ENCODE results near the gene UCK2.
A peak's percentile ranks its signal among the peaks of the same experiment; 100 is the strongest.

Gene UCK2

DNA sequence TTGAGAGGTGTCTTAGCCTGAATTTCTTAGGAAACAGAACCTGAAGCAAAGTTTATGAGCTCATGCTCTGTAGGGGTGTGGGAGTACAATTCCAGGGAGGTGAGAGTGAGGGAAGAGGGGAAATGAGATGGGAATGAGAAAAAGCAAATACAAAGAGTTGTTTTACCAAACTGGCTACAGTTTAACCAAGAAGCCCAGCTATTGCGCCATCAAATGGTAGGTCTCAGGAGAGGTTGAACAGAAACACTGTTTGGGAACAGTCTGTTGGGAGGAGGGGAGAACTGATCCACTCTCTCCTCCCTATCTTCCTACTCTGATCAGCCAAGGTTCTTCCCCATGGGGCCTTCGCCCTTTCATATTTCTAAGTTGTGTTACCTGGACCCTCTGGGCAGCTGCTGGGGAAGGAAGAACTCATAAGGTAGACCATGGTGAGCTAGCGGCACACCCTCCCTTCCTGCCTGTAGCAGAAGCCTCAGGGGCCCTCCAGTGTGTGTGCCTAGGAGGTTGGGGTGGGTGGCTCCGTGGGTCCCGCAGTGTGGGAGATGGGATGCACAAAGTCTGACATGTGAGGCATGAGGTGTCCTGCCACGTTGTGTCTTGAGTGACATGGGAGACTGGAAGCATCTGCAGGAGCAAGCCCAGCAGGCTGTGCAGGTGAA lies 120.5 kb downstream of the UCK2 start:
- DNase-seq = no peak
- H3K4me2 ChIP-seq (ENCODE audit: low read depth, low read length) = no peak overlapping the region
- no peak for TF ChIP-seq EZH2phosphoT487 (IDR thresholded peaks at IDR 0.05; ENCODE audit: low read length)
- no peak for TF ChIP-seq EZH2 (optimal IDR thresholded peaks at IDR 0.05; ENCODE audit: low read depth, low read length)
- TF ChIP-seq, protein P1, sequence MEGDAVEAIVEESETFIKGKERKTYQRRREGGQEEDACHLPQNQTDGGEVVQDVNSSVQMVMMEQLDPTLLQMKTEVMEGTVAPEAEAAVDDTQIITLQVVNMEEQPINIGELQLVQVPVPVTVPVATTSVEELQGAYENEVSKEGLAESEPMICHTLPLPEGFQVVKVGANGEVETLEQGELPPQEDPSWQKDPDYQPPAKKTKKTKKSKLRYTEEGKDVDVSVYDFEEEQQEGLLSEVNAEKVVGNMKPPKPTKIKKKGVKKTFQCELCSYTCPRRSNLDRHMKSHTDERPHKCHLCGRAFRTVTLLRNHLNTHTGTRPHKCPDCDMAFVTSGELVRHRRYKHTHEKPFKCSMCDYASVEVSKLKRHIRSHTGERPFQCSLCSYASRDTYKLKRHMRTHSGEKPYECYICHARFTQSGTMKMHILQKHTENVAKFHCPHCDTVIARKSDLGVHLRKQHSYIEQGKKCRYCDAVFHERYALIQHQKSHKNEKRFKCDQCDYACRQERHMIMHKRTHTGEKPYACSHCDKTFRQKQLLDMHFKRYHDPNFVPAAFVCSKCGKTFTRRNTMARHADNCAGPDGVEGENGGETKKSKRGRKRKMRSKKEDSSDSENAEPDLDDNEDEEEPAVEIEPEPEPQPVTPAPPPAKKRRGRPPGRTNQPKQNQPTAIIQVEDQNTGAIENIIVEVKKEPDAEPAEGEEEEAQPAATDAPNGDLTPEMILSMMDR (IDR thresholded peaks at IDR 0.05; ENCODE audit: low read length) = no peak
- no peaks in the 10 kb centered on the region for H3K36me3 ChIP-seq (replicated peaks; ENCODE audit: insufficient read depth, low read length)
- H2AFZ ChIP-seq (ENCODE audit: low read length) = no peak overlapping the region
- no peaks in the 10 kb centered on the region for H3K9me2 ChIP-seq (replicated peaks; ENCODE audit: insufficient read depth, low read length)
- H3K9me3 ChIP-seq (replicated peaks; ENCODE audit: insufficient read depth, low read length) = no peaks in the 10 kb centered on the region
- no peaks in the 10 kb centered on the region for H4K20me1 ChIP-seq (ENCODE audit: insufficient read depth, low read length)
- no peaks in the 10 kb centered on the region for H3K4me1 ChIP-seq (ENCODE audit: low read length)
- H3K79me2 ChIP-seq (ENCODE audit: low read length) = no peaks in the 10 kb centered on the region
- H3K9ac ChIP-seq (ENCODE audit: low read length) = no peak overlapping the region
- no peaks in the 10 kb centered on the region for H3K27me3 ChIP-seq (replicated peaks; ENCODE audit: insufficient read depth, low read length)
- H3K4me3 ChIP-seq (ENCODE audit: low read length) = no peak overlapping the region
- H3K27ac ChIP-seq (ENCODE audit: low read length) = no peak overlapping the region
- H3F3A ChIP-seq (ENCODE audit: insufficient read depth, low read length) = no peaks in the 10 kb centered on the region

DNA sequence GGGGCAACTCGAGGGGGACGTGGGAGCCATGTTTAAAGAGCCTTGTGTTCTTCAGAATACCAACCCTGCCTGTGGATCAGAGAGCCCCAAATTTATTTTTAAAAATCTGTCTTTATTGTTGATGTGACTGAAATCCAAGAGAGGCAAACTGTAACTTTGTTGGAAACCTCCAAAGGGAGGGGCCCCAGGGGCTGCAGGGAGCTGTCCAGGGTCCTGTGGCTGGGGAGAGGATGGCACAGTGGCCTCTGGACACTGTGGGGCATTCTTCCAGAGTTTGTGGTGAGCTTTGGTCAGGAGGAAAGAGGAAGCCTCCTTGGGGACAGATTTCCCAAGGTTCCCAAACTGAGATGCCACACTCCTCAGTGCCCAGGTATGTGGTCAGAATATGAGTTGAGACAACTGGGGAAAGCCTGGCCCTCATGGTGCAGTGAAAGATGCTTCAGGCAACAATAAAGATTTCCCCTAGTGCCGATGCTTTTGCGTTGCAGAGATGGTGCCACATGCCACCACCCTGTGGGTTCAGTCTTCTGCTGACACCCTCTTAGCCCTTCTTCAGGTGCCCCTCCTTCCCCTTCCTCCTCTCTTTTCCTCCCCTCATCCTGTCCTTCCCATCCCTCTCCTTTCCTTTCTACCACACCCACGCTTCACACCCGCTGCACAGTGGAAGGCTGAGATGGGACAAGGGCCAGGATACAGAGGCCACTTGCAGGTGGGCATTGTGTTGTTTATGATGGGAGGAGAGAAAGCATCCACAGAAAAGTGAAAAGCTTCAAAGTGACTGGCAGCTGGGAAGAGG lies 122.1 kb downstream of the UCK2 start:
- no peaks in the 10 kb centered on the region for H3K9me3 ChIP-seq (replicated peaks; ENCODE audit: insufficient read depth, low read length)
- H3K4me3 ChIP-seq (ENCODE audit: low read length) = no peak overlapping the region
- no peak overlapping the region for H3K9ac ChIP-seq (ENCODE audit: low read length)
- H2AFZ ChIP-seq (ENCODE audit: low read length) = no peak overlapping the region
- no peak overlapping the region for H3K27ac ChIP-seq (ENCODE audit: low read length)
- TF ChIP-seq, protein P1 (IDR thresholded peaks at IDR 0.05; ENCODE audit: low read length) = no peak
- TF ChIP-seq EZH2 (optimal IDR thresholded peaks at IDR 0.05; ENCODE audit: low read depth, low read length) = no peak
- no peak for TF ChIP-seq EZH2phosphoT487 (IDR thresholded peaks at IDR 0.05; ENCODE audit: low read length)
- H3K9me2 ChIP-seq (replicated peaks; ENCODE audit: insufficient read depth, low read length) = no peaks in the 10 kb centered on the region
- no peaks in the 10 kb centered on the region for H4K20me1 ChIP-seq (ENCODE audit: insufficient read depth, low read length)
- no peaks in the 10 kb centered on the region for H3K79me2 ChIP-seq (ENCODE audit: low read length)
- no peak overlapping the region for H3K4me2 ChIP-seq (ENCODE audit: low read depth, low read length)
- H3F3A ChIP-seq (ENCODE audit: insufficient read depth, low read length) = no peaks in the 10 kb centered on the region
- DNase-seq = peak; percentile 31
- H3K27me3 ChIP-seq (replicated peaks; ENCODE audit: insufficient read depth, low read length) = no peaks in the 10 kb centered on the region
- H3K4me1 ChIP-seq (ENCODE audit: low read length) = no peaks in the 10 kb centered on the region
- no peaks in the 10 kb centered on the region for H3K36me3 ChIP-seq (replicated peaks; ENCODE audit: insufficient read depth, low read length)

DNA sequence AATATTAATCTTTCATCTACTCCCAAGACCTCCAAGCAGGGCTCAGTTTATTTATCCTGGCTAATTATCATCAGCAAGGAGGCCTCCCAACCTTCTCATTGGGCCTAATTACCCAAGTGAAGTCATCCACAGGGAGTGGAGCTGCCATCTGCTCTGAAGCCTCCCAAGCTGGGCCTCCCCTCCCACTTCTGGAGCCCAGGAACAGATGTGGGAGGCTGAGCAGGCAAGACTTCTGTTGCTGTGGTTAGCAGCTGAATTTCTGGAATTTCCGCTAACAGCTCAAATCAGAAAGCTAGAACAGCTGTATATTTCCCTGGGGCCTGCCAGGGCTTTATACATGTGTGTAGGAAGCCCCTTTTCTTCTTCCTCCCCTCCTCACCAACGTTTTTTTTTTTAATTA lies 127.5 kb downstream of the UCK2 start:
- Histone ChIP-seq H3K4me1 (ENCODE audit: low read length) (no peaks in the 10 kb centered on the region), H3K9me3 (replicated peaks; ENCODE audit: insufficient read depth, low read length) (no peaks in the 10 kb centered on the region), H4K20me1 (ENCODE audit: insufficient read depth, low read length) (no peaks in the 10 kb centered on the region), H3K9me2 (replicated peaks; ENCODE audit: insufficient read depth, low read length) (no peaks in the 10 kb centered on the region), H3K9ac (ENCODE audit: low read length) (no peak overlapping the region), H3K36me3 (replicated peaks; ENCODE audit: insufficient read depth, low read length) (no peaks in the 10 kb centered on the region), H3F3A (ENCODE audit: insufficient read depth, low read length) (no peaks in the 10 kb centered on the region), H3K4me2 (ENCODE audit: low read depth, low read length) (no peak overlapping the region), H3K4me3 (ENCODE audit: low read length) (no peak overlapping the region), H3K27me3 (replicated peaks; ENCODE audit: insufficient read depth, low read length) (no peaks in the 10 kb centered on the region), H2AFZ (ENCODE audit: low read length) (no peak overlapping the region), H3K79me2 (ENCODE audit: low read length) (no peaks in the 10 kb centered on the region), H3K27ac (ENCODE audit: low read length) (no peak overlapping the region)
- DNase-seq = no peak
- TF ChIP-seq EZH2 (optimal IDR thresholded peaks at IDR 0.05; ENCODE audit: low read depth, low read length) = no peak
- TF ChIP-seq EZH2phosphoT487 (IDR thresholded peaks at IDR 0.05; ENCODE audit: low read length) = no peak
- TF ChIP-seq, protein P1 (IDR thresholded peaks at IDR 0.05; ENCODE audit: low read length) = no peak

Data from MM.1S (cell line).